ENCODE data around the gene NBEAL2.

The NBEAL2 gene

GRCh38 chr3:46953234-46954010, 26.0 kb upstream of the NBEAL2 start:
- Histone ChIP-seq H3K27me3 (replicated peaks; ENCODE audit: control insufficient read depth, insufficient read depth, low read length) (no peaks in the 10 kb centered on the region), H3K36me3 (ENCODE audit: control insufficient read depth, insufficient read depth, low read length) (peaks cover 3% of the 10 kb centered on the region), H3K4me3 (replicated peaks; ENCODE audit: low read depth, low read length) (no peak overlapping the region; the same call in 1 of the 2 replicates)
- TF ChIP-seq CTCF (IDR thresholded peaks at IDR 0.05; ENCODE audit: insufficient read depth, low read length, poor library complexity, severe bottlenecking) = no peak
- no peak for DNase-seq (ENCODE audit: extremely low read depth, insufficient read length)

GRCh38 chr3:46954178-46954577, 25.3 kb upstream of the NBEAL2 start:
- no peak for DNase-seq (ENCODE audit: extremely low read depth, insufficient read length)
- H3K27me3 ChIP-seq (replicated peaks; ENCODE audit: control insufficient read depth, insufficient read depth, low read length) = no peaks in the 10 kb centered on the region
- peaks cover 6% of the 10 kb centered on the region for H3K36me3 ChIP-seq (ENCODE audit: control insufficient read depth, insufficient read depth, low read length)
- no peak for TF ChIP-seq CTCF (IDR thresholded peaks at IDR 0.05; ENCODE audit: insufficient read depth, low read length, poor library complexity, severe bottlenecking)
- no peak overlapping the region for H3K4me3 ChIP-seq (replicated peaks; ENCODE audit: low read depth, low read length)

- no peak for DNase-seq (ENCODE audit: extremely low read depth, insufficient read length)
- Histone ChIP-seq H3K27me3 (replicated peaks; ENCODE audit: control insufficient read depth, insufficient read depth, low read length) (no peaks in the 10 kb centered on the region), H3K36me3 (ENCODE audit: control insufficient read depth, insufficient read depth, low read length) (peaks cover 8% of the 10 kb centered on the region), H3K4me3 (replicated peaks; ENCODE audit: low read depth, low read length) (no peak overlapping the region)
- TF ChIP-seq CTCF (IDR thresholded peaks at IDR 0.05; ENCODE audit: insufficient read depth, low read length, poor library complexity, severe bottlenecking) = no peak
Measured at GRCh38 chr3:46955157-46955556, 24.3 kb upstream of the NBEAL2 start.

- DNase-seq (ENCODE audit: extremely low read depth, insufficient read length) = no peak
- Histone ChIP-seq H3K27me3 (replicated peaks; ENCODE audit: control insufficient read depth, insufficient read depth, low read length) (no peaks in the 10 kb centered on the region), H3K4me3 (replicated peaks; ENCODE audit: low read depth, low read length) (no peak overlapping the region), H3K36me3 (ENCODE audit: control insufficient read depth, insufficient read depth, low read length) (peaks cover 8% of the 10 kb centered on the region)
- TF ChIP-seq CTCF (IDR thresholded peaks at IDR 0.05; ENCODE audit: insufficient read depth, low read length, poor library complexity, severe bottlenecking) = no peak
Measured at GRCh38 chr3:46955801-46956259, 23.6 kb upstream of the NBEAL2 start.

GRCh38 chr3:46957092-46957820, 22.2 kb upstream of the NBEAL2 start:
- no peak overlapping the region for H3K4me3 ChIP-seq (replicated peaks; ENCODE audit: low read depth, low read length)
- DNase-seq (ENCODE audit: extremely low read depth, insufficient read length) = no peak
- TF ChIP-seq CTCF (IDR thresholded peaks at IDR 0.05; ENCODE audit: insufficient read depth, low read length, poor library complexity, severe bottlenecking) = no peak
- peaks cover 8% of the 10 kb centered on the region for H3K36me3 ChIP-seq (ENCODE audit: control insufficient read depth, insufficient read depth, low read length)
- no peaks in the 10 kb centered on the region for H3K27me3 ChIP-seq (replicated peaks; ENCODE audit: control insufficient read depth, insufficient read depth, low read length)

All from GM06990 (cell line).